NCI-H2227 treated with DMSO at 0.1 percent for 48 hours (cell line): ENCODE measurements around the gene RTN1.
A peak's percentile ranks its signal among the peaks of the same experiment; 100 is the strongest.

Experiments used
- DNase-seq: peaks from one replicate; lab custom pipeline; 2025; lab: John Stamatoyannopoulos, UW

The RTN1 gene

GRCh38 chr14:59870277-59871165, at the start of gene RTN1:
RTN1 (minus strand) TSS chr14:59870776; CDS start chr14:59870630, 146 bp downstream.
- DNase-seq = peak; percentile 26

GRCh38 chr14:59920378-59920683, 49.8 kb upstream of the RTN1 start:
- DNase-seq = no peak

GRCh38 chr14:59919570-59920377, 49.2 kb upstream of the RTN1 start, which contains the start of gene LRRC9:
LRRC9 (plus strand) TSS chr14:59920144.
- peak; percentile 86 for DNase-seq

GRCh38 chr14:59918824-59919569, 48.4 kb upstream of the RTN1 start:
- peak; percentile 34 for DNase-seq

GRCh38 chr14:59913187-59913586, 42.6 kb upstream of the RTN1 start:
- DNase-seq = no peak

- no peak for DNase-seq
These were observed 41.9 kb upstream of the RTN1 start for GRCh38 chr14:59912443-59912842.

GRCh38 chr14:59905188-59905587, 34.6 kb upstream of the RTN1 start:
- DNase-seq = no peak

- DNase-seq = no peak
These were observed 33.6 kb upstream of the RTN1 start for GRCh38 chr14:59904184-59904583.

GRCh38 chr14:59900556-59900955, 30.0 kb upstream of the RTN1 start:
- no peak for DNase-seq

GRCh38 chr14:59897757-59898383, 27.3 kb upstream of the RTN1 start:
- DNase-seq = peak; percentile 26

GRCh38 chr14:59895721-59896120, 25.1 kb upstream of the RTN1 start:
- no peak for DNase-seq

GRCh38 chr14:59890676-59891075, 20.1 kb upstream of the RTN1 start:
- peak; percentile 26 for DNase-seq

GRCh38 chr14:59882957-59883356, 12.4 kb upstream of the RTN1 start:
- no peak for DNase-seq

GRCh38 chr14:59871166-59871495, 555 bp upstream of the RTN1 start:
- no peak for DNase-seq

- DNase-seq = no peak
These were observed 958 bp downstream of the RTN1 start for GRCh38 chr14:59869381-59870255.

GRCh38 chr14:59868021-59868420, 2.6 kb downstream of the RTN1 start:
- DNase-seq = no peak

GRCh38 chr14:59863806-59864525, 6.6 kb downstream of the RTN1 start:
- no peak for DNase-seq

GRCh38 chr14:59857328-59857727, 13.2 kb downstream of the RTN1 start:
- no peak for DNase-seq

- DNase-seq = no peak
These were observed 18.2 kb downstream of the RTN1 start for GRCh38 chr14:59852350-59852749.

- DNase-seq = no peak
These were observed 20.1 kb downstream of the RTN1 start for GRCh38 chr14:59850458-59850857.
